Measurements from ENCODE around the gene TFG. TPM values are rescaled to one million over a fixed set of nuclear protein-coding genes. Genes with fewer than 3 reads are reported as not detected.

Gene TFG
- total RNA-seq, 1 donor from 2014 or later, result 75.0 TPM

- Mint-ChIP-seq H3K4me3 (ENCODE audit: unreplicated experiment) (no peak overlapping the region), H3K4me1 (ENCODE audit: low read depth, unreplicated experiment) (no peaks in the 10 kb centered on the region), H3K36me3 (ENCODE audit: unreplicated experiment) (no peaks in the 10 kb centered on the region), H3K9me3 (ENCODE audit: unreplicated experiment) (peaks cover 2% of the 10 kb centered on the region), H3K27ac (ENCODE audit: unreplicated experiment) (no peak overlapping the region), H3K27me3 (ENCODE audit: unreplicated experiment) (no peaks in the 10 kb centered on the region)
- DNase-seq, result no peak
- TF ChIP-seq CTCF (IDR thresholded peaks at IDR 0.05; ENCODE audit: partially characterized antibody, unreplicated experiment), result no peak
These were observed 23.1 kb downstream of the TFG start for GRCh38 chr3:100732435-100732834.

- Mint-ChIP-seq H3K27me3 (ENCODE audit: unreplicated experiment) (no peaks in the 10 kb centered on the region), H3K4me3 (ENCODE audit: unreplicated experiment) (no peak overlapping the region), H3K27ac (ENCODE audit: unreplicated experiment) (no peak overlapping the region), H3K4me1 (ENCODE audit: low read depth, unreplicated experiment) (no peaks in the 10 kb centered on the region), H3K9me3 (ENCODE audit: unreplicated experiment) (no peaks in the 10 kb centered on the region), H3K36me3 (ENCODE audit: unreplicated experiment) (no peaks in the 10 kb centered on the region)
- no peak for TF ChIP-seq CTCF (IDR thresholded peaks at IDR 0.05; ENCODE audit: partially characterized antibody, unreplicated experiment)
- DNase-seq, result no peak
These were observed 28.0 kb downstream of the TFG start for GRCh38 chr3:100737334-100737733.

GRCh38 chr3:100740207-100740606 is 30.9 kb downstream of the TFG start:
- H3K36me3 Mint-ChIP-seq (ENCODE audit: unreplicated experiment), result no peaks in the 10 kb centered on the region
- H3K9me3 Mint-ChIP-seq (ENCODE audit: unreplicated experiment), result no peaks in the 10 kb centered on the region
- no peak for DNase-seq
- no peaks in the 10 kb centered on the region for H3K4me1 Mint-ChIP-seq (ENCODE audit: low read depth, unreplicated experiment)
- no peaks in the 10 kb centered on the region for H3K27me3 Mint-ChIP-seq (ENCODE audit: unreplicated experiment)
- no peak for TF ChIP-seq CTCF (IDR thresholded peaks at IDR 0.05; ENCODE audit: partially characterized antibody, unreplicated experiment)
- no peak overlapping the region for H3K4me3 Mint-ChIP-seq (ENCODE audit: unreplicated experiment)
- no peak overlapping the region for H3K27ac Mint-ChIP-seq (ENCODE audit: unreplicated experiment)

GRCh38 chr3:100743535-100743934 is 34.2 kb downstream of the TFG start:
- H3K36me3 Mint-ChIP-seq (ENCODE audit: unreplicated experiment), result no peaks in the 10 kb centered on the region
- TF ChIP-seq CTCF (IDR thresholded peaks at IDR 0.05; ENCODE audit: partially characterized antibody, unreplicated experiment), result no peak
- H3K27ac Mint-ChIP-seq (ENCODE audit: unreplicated experiment), result no peak overlapping the region

GRCh38 chr3:100744671-100745070 is 35.4 kb downstream of the TFG start:
- Mint-ChIP-seq H3K4me3 (ENCODE audit: unreplicated experiment) (no peak overlapping the region), H3K27me3 (ENCODE audit: unreplicated experiment) (peaks cover 1% of the 10 kb centered on the region), H3K4me1 (ENCODE audit: low read depth, unreplicated experiment) (no peaks in the 10 kb centered on the region), H3K27ac (ENCODE audit: unreplicated experiment) (no peak overlapping the region), H3K9me3 (ENCODE audit: unreplicated experiment) (no peaks in the 10 kb centered on the region), H3K36me3 (ENCODE audit: unreplicated experiment) (no peaks in the 10 kb centered on the region)
- DNase-seq, result no peak
- TF ChIP-seq CTCF (IDR thresholded peaks at IDR 0.05; ENCODE audit: partially characterized antibody, unreplicated experiment), result no peak

More at GRCh38 chr3:100743535-100743934, 34.2 kb downstream of the TFG start:
- H3K9me3 Mint-ChIP-seq (ENCODE audit: unreplicated experiment), result no peaks in the 10 kb centered on the region
- H3K27me3 Mint-ChIP-seq (ENCODE audit: unreplicated experiment), result peaks cover 1% of the 10 kb centered on the region
- H3K4me1 Mint-ChIP-seq (ENCODE audit: low read depth, unreplicated experiment), result no peaks in the 10 kb centered on the region
- no peak for DNase-seq
- H3K4me3 Mint-ChIP-seq (ENCODE audit: unreplicated experiment), result no peak overlapping the region
